ENCODE results near the gene GNB1.
A peak's percentile ranks its signal among the peaks of the same experiment; 100 is the strongest.
"Not testable (repeated sequence)": the region's sequence is repeated elsewhere in the genome, so short reads cannot be mapped to it uniquely, and the experiment has no call there.

Gene GNB1

DNA sequence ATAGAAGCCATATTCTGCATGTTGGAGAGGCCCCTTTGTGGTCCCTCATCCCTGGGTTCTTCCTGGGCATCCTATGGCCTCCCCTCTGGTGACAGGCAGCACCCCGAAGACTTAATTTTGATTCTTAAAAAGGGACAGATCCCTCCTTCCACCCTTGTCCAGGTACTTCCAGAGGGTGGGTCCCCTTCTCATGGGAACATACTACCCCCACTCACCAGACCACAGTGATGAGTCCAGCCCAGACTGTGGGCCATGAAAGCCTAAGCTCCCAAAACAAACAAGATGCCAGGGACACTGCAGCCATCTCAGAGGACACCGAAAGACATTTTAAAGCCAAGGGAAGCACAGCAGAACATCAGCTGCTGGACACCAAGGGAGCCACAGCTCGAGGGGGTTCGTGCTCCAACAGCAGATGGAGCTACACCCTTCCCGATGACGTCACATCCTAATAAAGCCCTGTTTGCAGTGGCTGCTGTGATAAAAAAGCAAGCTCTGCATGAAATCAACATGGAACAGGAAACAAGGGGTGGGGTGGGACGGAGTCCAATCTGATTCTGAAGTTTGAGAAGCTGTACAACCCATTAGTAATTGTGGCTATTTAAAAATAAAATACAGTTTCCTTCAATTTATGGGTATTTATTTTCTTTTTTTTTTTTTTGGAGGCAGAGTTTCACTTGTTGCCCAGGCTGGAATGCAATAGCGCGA is 32.4 kb downstream of the GNB1 start:
- peak; percentile 14 for DNase-seq (ENCODE audit: low spot score)

DNA sequence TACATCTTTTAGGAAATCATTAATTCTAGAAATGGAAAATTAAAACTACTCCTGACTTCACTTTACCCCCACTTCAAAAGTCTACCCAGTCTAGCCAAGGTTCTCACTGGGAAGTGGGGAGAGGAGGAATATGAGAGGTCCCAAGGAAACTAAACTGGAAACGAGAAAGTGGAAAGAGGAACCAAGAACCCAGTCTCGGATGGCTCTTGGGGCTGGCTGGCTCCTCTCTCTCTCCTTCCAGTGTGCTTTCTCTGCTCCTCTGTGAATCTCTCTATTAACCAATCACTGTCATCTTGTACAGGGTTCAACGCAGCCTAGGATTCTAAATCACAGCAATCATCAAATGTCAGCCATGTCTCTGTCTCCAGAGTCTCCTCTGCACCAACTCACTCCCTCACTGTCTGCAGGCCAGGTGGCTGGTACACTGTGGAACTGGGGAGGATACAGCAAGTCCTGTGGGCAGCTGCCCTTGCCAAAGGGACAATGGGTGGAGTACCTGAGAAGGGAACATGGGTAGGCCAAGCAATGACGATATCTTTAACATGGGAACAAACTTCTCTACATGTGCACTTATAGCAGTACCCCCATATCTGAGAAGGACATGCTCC is 33.7 kb downstream of the GNB1 start:
- DNase-seq (ENCODE audit: low spot score) = no peak

DNA sequence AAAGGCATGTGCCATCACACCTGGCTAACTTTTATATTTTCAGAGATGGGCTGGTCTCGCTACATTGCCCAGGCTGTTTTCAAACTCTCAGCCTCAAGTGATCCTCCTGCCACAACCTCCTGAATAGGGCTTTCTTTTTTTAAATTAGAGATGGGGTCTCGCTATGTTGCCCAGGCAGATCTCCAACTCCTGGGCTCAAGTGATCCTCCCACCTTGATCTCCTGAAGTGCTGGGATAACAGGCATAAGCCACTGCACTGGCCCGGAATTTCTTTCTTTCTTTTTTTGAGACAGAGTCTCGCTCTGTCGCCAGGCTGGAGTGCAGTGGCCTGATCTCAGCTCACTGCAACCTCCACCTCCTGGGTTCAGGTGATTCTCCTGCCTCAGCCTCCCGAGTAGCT is 34.7 kb downstream of the GNB1 start:
- DNase-seq (ENCODE audit: low spot score) = not testable (repeated sequence)

DNA sequence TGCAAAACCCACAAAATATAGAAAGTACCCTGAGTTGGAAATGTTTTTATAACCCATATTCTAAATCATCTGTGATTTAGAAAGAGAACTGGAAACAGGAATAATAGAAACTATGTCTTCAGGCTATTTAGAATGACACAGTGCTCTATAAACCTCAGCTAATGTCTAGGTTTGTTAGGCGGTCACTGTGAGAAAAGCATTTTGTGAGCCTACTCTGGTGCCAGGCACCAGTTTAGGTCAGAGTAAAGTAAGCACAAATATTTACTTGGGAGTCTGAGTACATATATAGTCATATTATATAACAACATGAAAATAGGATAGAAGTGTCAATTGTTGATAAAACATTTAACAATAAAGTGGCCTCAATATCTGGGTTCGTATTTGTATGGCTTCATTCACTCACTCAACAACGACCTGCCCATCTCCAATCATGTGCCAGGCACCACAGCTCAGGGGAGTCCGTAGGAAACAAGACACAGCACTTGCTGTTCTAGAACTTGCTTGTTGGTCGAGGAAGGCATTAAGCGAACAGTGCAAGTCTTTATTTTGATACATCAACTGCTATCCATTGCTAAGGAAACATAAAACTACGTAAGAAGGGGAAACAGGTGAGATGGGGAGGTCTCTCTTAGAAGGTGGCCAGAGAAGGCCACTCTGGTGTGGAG is 37.2 kb downstream of the GNB1 start:
- DNase-seq (ENCODE audit: low spot score) = no peak

DNA sequence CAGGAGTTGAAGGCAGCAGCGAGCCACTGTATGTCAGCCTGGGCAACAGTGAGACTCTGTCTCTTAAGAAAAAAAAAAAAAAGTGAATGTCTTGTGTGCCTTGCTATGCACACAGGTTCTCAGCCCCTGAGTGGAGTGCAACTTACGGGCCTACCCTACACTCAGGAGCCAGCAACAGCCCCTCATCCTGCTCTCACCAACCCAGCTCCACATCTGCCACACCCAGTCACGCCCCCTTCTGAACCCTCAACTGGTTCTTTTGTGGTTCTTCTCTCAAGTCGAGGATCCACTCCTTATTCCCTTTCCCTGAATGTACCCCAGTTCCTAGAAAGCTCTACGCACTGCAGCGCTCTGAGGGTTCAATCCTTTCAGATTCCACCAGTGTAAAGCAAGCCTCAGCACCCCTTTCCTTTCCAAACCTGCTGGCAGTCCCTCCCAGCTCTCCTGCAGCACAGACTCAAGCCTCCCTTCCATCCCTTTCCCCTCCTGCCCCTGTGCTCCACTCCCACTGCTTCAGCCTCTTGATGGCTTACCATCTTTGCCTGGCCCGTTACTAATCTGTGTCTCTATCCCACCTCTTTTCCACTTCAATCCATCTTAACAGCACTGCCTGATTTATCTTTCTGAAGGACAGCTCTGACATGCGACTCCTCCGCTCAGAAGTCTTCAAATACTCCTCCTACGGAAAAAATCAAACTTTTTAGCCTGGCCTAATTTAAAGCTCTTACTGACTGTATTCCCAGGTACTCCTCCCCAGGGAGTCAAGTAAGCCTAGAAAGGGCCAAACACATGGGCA is 38.1 kb downstream of the GNB1 start:
- DNase-seq (ENCODE audit: low spot score) = no peak

DNA sequence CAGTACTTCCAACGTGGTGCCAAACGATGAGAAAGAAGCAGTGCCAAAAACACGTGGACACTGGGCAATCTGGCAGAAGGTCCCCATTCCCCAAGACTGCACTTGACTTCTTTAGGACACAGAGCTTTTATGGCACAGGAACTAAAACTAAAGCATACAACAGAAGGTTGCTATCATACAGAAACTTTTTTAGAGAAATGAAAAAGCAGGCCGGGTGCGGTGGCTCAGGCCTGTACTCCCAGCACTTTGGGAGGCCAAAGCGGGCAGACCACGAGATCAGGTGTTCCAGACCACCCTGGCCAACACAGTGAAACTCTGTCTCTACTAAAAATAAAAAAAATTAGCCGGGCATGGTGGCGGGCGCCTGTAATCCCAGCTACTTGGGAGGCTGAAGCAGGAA is 43.0 kb downstream of the GNB1 start:
- DNase-seq (ENCODE audit: low spot score) = no peak

DNA sequence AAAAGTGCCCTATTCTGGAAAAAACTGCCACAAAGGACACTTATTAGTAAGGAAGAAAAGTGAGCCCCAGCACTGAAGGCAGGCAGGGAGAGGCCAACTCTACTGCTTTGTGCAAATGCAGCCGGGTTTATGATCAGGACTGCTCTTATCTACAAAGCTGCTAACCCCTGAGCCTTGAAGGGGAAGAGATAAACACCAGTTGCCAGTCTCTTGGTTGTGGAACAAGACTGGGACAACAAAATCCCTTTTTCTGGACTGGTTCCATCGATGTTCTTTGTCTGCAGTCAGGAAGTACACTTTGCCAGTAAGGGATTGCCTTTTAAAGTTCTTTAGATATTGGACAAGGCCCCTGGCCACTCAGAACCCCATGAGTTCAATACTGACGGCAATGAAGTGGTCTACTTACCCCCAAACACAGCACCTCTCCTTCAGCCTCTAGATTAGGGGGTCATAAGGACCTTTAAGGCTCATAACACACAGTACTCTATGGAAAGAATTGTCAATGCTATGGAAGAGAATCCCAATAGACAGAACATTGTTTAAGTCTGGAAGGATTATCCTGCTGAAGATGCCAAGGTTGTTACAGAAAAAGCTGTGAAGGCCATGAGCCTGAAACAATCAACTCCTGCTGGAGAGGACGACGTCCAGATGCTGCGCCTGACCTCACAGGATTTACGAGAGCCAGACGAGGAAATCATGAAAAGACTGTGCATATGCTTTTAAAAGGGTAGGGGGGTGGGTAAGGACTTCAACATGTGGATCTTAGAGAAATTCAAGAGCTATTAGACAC is 43.6 kb downstream of the GNB1 start:
- no peak for DNase-seq (ENCODE audit: low spot score)

DNA sequence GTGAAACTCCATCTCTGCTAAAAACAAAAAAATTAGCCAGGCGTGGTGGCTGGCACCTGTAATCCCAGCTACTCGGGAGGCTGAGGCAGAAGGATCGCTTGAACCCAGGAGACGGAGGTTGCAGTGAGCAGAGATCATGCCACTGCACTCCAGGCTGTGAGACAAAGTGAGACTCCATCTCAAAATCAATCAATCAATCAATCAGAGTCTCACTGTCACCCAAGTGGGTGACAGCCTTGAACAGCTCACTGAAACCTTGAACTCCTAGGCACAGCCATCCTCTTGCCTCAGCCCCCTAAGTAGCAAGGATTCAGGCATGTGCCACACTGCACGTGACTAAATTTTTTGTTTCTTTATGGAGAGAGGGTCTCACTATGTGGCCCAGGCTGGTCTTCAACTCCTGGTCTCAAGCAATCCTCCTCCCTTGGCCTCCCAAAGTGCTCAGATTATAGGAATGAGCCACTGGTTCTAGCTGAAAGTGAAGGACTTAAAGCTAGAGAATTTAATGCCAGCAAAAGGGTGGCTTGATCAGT is 44.4 kb downstream of the GNB1 start:
- no peak for DNase-seq (ENCODE audit: low spot score)

DNA sequence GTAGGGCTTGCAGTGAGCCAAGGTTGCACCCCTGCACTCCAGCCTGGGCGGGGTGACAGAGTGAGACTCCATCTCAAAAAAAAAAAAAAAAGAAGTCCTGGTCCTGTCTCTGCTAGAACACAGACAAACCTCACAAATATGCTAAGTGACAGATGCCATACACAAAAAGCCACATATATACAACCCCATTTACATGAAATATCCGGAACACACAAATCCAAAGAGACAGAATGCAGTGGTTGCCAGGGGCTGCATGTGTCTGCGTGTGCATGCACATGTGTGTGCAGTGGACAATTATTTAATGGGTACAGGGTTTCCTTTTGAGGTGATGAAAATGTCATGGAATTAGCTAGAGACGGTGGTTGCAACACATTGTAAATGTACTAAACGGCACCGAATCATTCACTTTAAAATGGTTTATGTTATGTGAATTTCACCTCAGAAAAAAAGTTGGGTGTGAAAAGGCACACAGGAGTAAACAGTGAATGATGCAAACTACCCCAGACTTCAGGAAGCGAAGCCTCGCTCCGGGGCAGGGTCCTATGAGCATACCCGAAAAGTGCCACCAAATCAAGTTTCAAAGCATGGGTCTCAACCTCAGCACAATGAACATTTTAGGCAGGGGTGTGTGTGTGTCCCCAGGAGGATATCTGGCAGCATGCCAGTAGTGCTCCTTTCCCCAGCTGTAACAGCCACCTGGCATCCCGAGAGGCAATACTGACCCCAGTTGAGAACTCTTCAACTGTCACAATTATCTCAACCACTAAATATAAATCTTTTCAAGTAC is 48.3 kb downstream of the GNB1 start:
- DNase-seq (ENCODE audit: low spot score) = no peak

DNA sequence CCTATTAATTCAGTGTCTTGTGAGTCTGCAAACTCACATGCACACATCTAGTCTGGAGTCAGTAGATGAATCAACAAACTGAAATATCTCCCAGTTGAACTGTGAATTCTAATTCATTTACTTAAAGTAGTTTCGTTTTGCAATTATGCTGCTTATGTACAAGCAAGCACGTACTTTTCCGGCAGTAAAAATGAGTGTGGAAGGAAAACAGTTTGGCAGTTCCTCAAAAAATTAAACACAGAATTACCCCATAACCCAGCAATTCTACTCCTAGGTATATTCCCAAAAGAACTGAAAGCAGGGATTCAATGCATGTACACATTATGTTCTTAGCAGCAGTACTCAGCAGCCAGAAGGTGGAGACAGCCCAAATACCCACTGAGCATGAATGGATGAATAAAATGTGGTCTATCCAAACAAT is 49.3 kb downstream of the GNB1 start:
- no peak for DNase-seq (ENCODE audit: low spot score)

DNA sequence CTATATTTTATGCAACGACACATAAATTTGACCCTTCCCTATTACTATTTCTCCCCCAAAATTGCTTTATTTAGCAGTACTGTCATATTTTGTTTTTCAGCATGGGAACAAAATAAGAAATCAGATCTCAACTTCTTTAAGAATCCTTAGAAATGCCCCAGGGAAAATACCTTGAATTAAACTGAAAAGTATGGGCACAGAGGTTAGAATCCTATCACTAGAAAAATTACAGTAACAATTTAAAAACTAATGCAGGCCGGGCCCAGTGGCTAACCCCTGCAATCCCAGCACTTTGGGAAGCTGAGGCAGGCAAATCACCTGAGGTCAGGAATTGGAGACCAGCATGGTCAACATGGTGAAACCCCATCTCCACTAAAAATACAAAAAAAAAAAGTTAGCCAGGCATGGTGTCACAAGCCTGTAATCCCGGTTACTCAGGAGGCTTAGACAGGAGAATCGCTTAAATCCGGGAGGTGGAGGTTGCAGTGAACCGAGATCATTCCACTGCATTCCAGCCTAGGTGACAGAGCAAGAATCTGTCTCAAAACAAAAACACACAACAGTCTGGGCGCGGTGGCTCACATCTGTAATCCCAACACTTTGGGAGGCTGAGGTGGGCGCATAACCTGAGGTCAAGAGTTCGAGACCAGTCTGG is 51.4 kb downstream of the GNB1 start:
- no peak for DNase-seq (ENCODE audit: low spot score)

DNA sequence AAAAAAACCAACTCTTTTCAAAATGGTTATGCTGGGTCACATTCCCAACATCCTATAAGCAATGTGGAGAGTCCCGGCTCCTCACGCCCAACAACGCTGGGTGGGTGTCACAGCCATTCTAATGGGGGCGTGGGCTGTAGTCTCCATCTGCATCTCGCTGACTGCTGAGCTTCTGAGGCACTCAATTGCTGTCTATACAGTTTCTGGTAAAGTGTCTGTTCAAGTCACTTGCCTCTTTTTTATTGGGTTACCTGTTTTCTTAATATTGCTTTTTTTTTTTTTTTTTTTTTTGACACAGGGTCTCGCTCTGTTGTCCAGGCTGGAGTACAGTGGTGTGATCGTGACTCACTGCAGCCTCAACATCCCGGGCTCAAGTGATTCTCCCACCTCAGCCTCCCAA is 54.8 kb downstream of the GNB1 start:
- no peak for DNase-seq (ENCODE audit: low spot score)

DNA sequence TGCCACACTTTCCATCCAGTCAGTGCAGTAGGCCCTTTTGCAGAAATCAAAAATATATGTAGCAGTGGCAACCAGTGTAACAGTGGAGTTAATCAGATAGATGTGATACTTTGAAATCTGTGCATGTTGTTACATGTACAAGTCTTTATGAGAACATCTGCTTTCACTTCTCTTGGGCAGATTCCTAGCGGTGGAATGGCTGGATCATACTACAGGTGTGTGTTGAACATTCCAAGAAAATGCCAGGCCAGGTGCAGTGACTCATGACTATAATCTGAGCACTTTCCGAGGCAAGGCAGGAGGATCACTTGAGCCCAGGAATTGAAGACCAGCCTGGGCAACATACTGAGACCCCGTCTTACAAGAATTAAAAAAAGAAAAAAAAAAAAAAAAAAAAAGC is 55.3 kb downstream of the GNB1 start:
- no peak for DNase-seq (ENCODE audit: low spot score)

DNA sequence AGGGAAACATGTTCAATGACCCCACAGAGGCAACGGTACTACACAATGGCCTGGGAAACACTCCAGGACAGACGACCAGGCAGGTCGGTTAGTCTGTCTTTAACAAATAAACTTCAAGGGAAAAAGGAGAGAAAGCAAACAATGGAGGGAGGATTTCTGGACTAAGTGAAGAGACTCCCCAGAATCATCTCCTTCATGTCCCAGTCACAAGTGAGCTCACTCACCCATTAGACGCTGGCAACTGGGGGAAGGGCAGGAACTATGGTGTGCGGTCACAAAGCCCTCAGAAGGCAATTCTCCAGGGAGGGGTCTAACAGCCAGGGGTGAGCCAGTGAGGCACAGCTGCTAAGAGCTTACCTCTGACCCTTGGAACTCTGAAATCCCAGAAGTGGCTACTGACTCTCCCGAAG is 57.0 kb downstream of the GNB1 start:
- DNase-seq (ENCODE audit: low spot score) = no peak

DNA sequence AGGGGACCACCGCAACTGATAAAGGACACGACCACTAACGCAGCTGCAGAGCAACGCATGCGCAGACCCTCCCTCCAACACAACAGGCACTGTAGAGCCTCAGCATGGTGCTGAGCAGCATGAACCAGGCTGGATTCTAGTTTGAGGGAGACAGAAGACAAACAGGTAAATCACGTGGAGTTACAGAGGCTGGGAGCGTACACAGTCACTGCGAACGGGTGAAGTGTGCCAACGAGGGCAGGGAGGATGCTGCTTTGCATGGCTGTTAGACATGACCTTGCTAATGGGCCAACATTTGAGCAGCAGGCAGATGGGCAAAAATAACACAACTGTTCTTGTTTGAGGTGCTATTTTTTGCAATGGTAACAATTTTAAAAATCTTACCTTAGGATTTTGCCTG is 57.4 kb downstream of the GNB1 start:
- DNase-seq (ENCODE audit: low spot score) = no peak

DNA sequence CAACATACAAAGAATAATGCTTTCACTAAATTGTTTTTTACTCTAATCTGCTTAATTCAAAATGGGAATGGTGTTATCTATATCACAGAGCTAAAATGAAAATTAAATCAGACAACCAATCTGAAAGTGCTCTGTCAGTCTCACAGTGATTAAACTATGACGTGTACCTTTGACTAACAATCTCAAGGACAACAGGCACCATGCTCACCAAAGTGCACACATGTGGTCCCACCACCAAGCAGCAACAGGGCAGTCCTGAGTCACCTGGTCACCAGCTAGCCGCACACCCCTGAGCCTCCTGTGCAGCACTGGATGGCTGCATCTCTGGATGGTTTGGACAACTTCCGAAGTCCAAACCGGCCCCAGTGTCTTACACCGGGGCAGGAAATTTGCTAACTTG is 58.1 kb downstream of the GNB1 start:
- peak; percentile 41 for DNase-seq (ENCODE audit: low spot score)

DNA sequence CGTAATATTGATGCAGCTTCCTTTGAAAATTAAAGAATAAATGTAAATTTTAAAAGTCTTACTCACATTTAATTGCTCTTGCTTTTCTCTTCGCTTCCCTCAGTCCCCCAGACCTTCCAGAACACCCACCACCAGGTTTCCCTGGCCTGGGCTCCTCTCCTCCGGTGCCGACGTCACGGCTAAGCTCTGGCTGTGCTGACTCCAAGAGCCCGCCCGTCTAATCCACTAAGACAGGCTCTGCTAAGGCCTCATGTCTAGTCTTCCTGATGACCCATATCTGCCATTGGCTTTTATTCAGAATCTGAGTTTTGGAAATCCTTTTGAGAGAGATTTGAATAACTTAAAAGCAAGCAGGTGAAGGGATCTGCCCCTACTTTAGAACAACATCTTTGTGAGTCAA is 58.7 kb downstream of the GNB1 start:
- DNase-seq (ENCODE audit: low spot score) = no peak

DNA sequence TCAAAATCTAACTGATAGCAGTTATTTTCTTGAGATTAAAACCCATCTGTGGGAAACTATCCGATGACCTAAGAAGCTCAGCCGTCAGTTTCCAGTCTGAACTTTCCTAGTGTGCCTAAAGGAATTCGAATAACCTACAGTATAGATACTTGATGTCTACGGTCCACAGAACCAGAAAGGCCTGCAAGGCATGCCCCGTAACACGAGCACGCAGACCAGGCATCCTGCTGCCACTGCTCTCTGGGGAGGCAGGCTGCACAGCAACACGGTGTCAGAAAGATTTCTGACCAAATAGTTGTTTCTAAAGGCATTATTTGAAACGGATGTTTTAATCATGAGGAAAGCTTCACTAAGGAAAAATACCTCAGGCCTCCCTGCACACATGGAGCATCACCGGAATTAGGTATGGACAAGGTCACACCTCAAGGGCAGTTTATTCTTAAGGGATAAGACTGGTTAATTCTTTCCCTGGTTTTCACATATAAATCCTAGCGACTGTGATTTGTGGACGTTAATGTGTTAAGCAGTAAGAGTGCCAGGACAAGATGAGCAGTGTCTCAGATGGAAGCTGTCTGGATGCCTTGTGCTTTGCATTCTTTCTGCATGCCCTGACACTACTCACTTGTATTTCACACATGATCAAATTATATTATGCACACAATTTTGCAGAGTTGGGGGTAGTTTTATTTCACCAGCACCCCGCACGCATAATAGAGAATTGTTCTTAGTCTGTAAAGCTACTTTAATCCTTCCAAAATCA is 63.6 kb downstream of the GNB1 start:
- DNase-seq (ENCODE audit: low spot score) = no peak

DNA sequence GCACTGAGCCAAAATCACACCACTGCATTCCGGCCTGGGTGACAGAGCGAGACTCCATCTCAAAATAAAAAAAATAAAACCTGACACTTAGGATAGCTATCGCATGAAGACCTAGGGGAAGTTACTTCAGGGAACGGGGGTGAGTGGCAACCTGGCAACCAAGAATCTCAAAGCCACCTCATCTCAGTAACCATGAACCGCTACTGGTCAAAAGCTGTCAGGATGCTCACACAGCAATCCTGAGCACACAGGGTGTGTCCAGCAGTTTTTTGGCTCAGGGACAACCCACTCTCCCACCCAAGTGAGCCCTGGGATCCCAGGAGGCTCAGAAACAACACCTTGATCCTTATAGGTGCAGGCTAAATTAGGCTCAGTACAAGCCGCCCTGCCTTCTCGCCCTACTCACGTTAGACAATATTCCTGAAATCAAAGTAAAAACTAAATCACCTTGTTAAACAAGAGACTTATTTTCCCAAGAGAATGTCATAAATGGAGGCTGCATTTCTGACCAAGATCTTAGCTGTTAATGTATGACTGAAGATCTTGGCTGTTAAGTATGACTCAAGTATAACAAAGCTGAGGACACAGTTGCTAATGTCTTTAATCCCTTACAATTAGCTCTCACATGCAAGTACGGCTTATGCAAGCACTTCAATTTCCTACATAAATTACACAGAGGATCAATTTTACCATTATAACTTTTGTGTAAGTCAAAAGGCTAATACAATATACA is 64.4 kb downstream of the GNB1 start:
- no peak for DNase-seq (ENCODE audit: low spot score)

Measured in RKO (cell line).